GM23338 (cell line): ENCODE measurements around the gene C15orf62. TPM values are rescaled to one million over a fixed set of nuclear protein-coding genes. Genes with fewer than 3 reads are reported as not detected.
A peak's percentile ranks its signal among the peaks of the same experiment; 100 is the strongest.

Experiments used
- ATAC-seq: fragments of 200-7000 bp; cut with Tn5 transposase; 3 replicates; pipeline ENCODE4 v1.9.1; 2020
- DNase-seq: peaks from one replicate; pipeline ENCODE4 v3.0.0-alpha.2; 2015; ENCODE audit warnings: low spot score
- H2AFZ ChIP-seq: fragments of 200-600 bp; sonication (generic); 2 replicates; pipeline ENCODE4 v1.8.0; 2016; ENCODE audit warnings: antibody characterized with exemption, mild to moderate bottlenecking, moderate library complexity
- H3F3A ChIP-seq: fragments of 200-600 bp; sonication (generic); replicated peaks from 2 replicates; pipeline ENCODE4 v1.8.0; 2017; ENCODE audit warnings: antibody characterized with exemption, mixed run types, low read depth
- H3K27ac ChIP-seq: fragments of 200-600 bp; sonication (generic); 2 replicates; pipeline ENCODE4 v1.6.1; 2016; ENCODE audit warnings: low read depth
- H3K27me3 ChIP-seq: fragments of 200-600 bp; sonication (generic); 2 replicates; pipeline ENCODE4 v1.8.0; 2016; ENCODE audit warnings: mild to moderate bottlenecking, mixed run types, moderate library complexity; ENCODE audit not compliant: insufficient read depth
- H3K36me3 ChIP-seq: fragments of 200-600 bp; sonication (generic); 2 replicates; pipeline ENCODE4 v1.8.0; 2016; ENCODE audit warnings: mild to moderate bottlenecking; ENCODE audit not compliant: insufficient read depth
- H3K4me1 ChIP-seq: fragments of 200-600 bp; sonication (generic); 2 replicates; pipeline ENCODE4 v1.8.0; 2016; ENCODE audit warnings: mild to moderate bottlenecking, moderate library complexity; ENCODE audit not compliant: insufficient read depth
- H3K4me2 ChIP-seq: fragments of 200-600 bp; sonication (generic); 2 replicates; pipeline ENCODE4 v1.7.1; 2017; ENCODE audit warnings: mixed run types
- H3K4me3 ChIP-seq: fragments of 200-600 bp; sonication (generic); 2 replicates; pipeline ENCODE4 v1.6.1; 2016; ENCODE audit warnings: mixed run types
- H3K79me2 ChIP-seq: fragments of 200-600 bp; sonication (generic); replicated peaks from 2 replicates; pipeline ENCODE4 v1.8.0; 2017; ENCODE audit warnings: mild to moderate bottlenecking; ENCODE audit not compliant: insufficient read depth
- H3K9me2 ChIP-seq: fragments of 200-600 bp; sonication (generic); 2 replicates; pipeline ENCODE4 v1.8.0; 2017; ENCODE audit not compliant: insufficient read depth
- H4K20me1 ChIP-seq: fragments of 200-600 bp; sonication (generic); replicated peaks from 2 replicates; pipeline ENCODE4 v1.8.0; 2017; ENCODE audit warnings: mild to moderate bottlenecking; ENCODE audit not compliant: insufficient read depth
- H3K27ac Mint-ChIP-seq: 2 replicates; pipeline ENCODE4 v1.8.0; 2020; ENCODE audit warnings: inconsistent platforms, mild to moderate bottlenecking, moderate library complexity, mixed read lengths
- H3K27me3 Mint-ChIP-seq: 3 replicates; pipeline ENCODE4 v1.8.0; 2022; ENCODE audit warnings: low read depth, mild to moderate bottlenecking, moderate library complexity, mixed read lengths, inconsistent platforms; ENCODE audit not compliant: insufficient read depth, poor library complexity
- H3K36me3 Mint-ChIP-seq: 3 replicates; pipeline ENCODE4 v1.8.0; 2021; ENCODE audit warnings: low read depth, mild to moderate bottlenecking, inconsistent platforms, moderate library complexity, mixed read lengths
- H3K4me1 Mint-ChIP-seq: 3 replicates; pipeline ENCODE4 v1.8.0; 2020; ENCODE audit warnings: mild to moderate bottlenecking, inconsistent platforms, mixed read lengths
- H3K4me3 Mint-ChIP-seq: 3 replicates; pipeline ENCODE4 v1.8.0; 2021; ENCODE audit warnings: moderate library complexity, mild to moderate bottlenecking, inconsistent platforms, mixed read lengths
- H3K9me3 Mint-ChIP-seq: 3 replicates; pipeline ENCODE4 v1.8.0; 2020; ENCODE audit warnings: moderate library complexity, mild to moderate bottlenecking, inconsistent platforms, mixed read lengths
- CREB1 ChIP-seq: fragments of 250-450 bp; sonication (Bioruptor Pico); IDR thresholded peaks from 2 replicates; pipeline ENCODE4 v1.5.0; 2020; ENCODE audit warnings: low read depth, mild to moderate bottlenecking, moderate library complexity
- CTCF ChIP-seq, 2 experiments: fragments of 200-600 bp in 1 of 2; sonication (generic) in 1 of 2; conservative IDR thresholded peaks; 2 replicates each; pipeline versions ENCODE4 v1.5.1 to v1.6.1; 2016 to 2017; ENCODE audit warnings: antibody characterized with exemption in 2 of 2, low read depth in 2 of 2, mild to moderate bottlenecking in 2 of 2, moderate library complexity in 1 of 2
- ETS1 ChIP-seq: IDR thresholded peaks from 2 replicates; pipeline ENCODE4 v1.6.1; 2016; ENCODE audit warnings: antibody characterized with exemption
- EZH2 ChIP-seq: fragments of 200-600 bp; sonication (generic); IDR thresholded peaks from one replicate; pipeline ENCODE4 v1.8.0; 2017; ENCODE audit warnings: antibody characterized with exemption, mild to moderate bottlenecking, low read depth; ENCODE audit not compliant: unreplicated experiment
- EZH2phosphoT487 ChIP-seq: fragments of 200-600 bp; sonication (generic); IDR thresholded peaks from one replicate; pipeline ENCODE4 v1.8.1; 2018; ENCODE audit warnings: antibody characterized with exemption; ENCODE audit not compliant: unreplicated experiment
- JUNB ChIP-seq: IDR thresholded peaks from one replicate; pipeline ENCODE4 v1.6.1; 2016; ENCODE audit warnings: antibody characterized with exemption; ENCODE audit not compliant: unreplicated experiment
- NANOG ChIP-seq: IDR thresholded peaks from 2 replicates; pipeline ENCODE4 v1.6.1; 2016; ENCODE audit warnings: antibody characterized with exemption, borderline replicate concordance
- POLR2AphosphoS5 ChIP-seq: IDR thresholded peaks from 2 replicates; pipeline ENCODE4 v1.6.1; 2016; ENCODE audit warnings: antibody characterized with exemption, low read depth
- REST ChIP-seq: IDR thresholded peaks from one replicate; pipeline ENCODE4 v1.6.1; 2018; ENCODE audit warnings: antibody characterized with exemption; ENCODE audit not compliant: unreplicated experiment
- STAT1 ChIP-seq: IDR thresholded peaks from one replicate; pipeline ENCODE4 v1.6.1; 2016; ENCODE audit warnings: antibody characterized with exemption; ENCODE audit not compliant: unreplicated experiment
- ZNF114 ChIP-seq: fragments of 250-450 bp; sonication (Bioruptor Pico); IDR thresholded peaks from 2 replicates; pipeline ENCODE4 v1.5.0; 2020; ENCODE audit warnings: mild to moderate bottlenecking, moderate library complexity
- ZNF331 ChIP-seq: fragments of 250-450 bp; sonication (Bioruptor Pico); IDR thresholded peaks from 2 replicates; pipeline ENCODE4 v1.5.0; 2020; ENCODE audit warnings: low read depth, mild to moderate bottlenecking, moderate library complexity
- ZNF462 ChIP-seq: fragments of 250-450 bp; sonication (Bioruptor Pico); IDR thresholded peaks from 2 replicates; pipeline ENCODE4 v1.5.0; 2020; ENCODE audit warnings: mild to moderate bottlenecking, moderate library complexity
- polyA plus RNA-seq: library from polyadenylated mRNA; unstranded; fragments of >200 nt; fragmentation: Nextera tagmentation; extraction: Ambion mirVana; gene quantifications from 2 replicates; pipeline ENCODE4 v1.2.1, GENCODE V29; 2016
- total RNA-seq: library from RNA; depleted of rRNA; stranded (reverse); fragments of >200 nt; shearing (Covaris generic); gene quantifications from 2 replicates; pipeline ENCODE4 v1.2.3, GENCODE V29; 2014

Gene C15orf62
- total and polyA plus RNA-seq, 2 experiments from 2014 or later = 0.16 to 0.80 TPM

- peaks cover 12% of the 10 kb centered on the region; the same call in 2 of the 3 replicates for H3K36me3 Mint-ChIP-seq
- TF ChIP-seq EZH2phosphoT487 (no peak), ZNF114 (CRISPR knock-in tag) (no peak), CREB1 (CRISPR knock-in tag) (no peak), REST (no peak), JUNB (no peak), ZNF331 (CRISPR knock-in tag) (no peak), ETS1 (no peak), POLR2AphosphoS5 (no peak), ZNF462 (CRISPR knock-in tag) (no peak), STAT1 (no peak), CTCF (conservative IDR thresholded peaks at IDR 0.05; ENCODE audit: low read depth in 2 of 2) (no peak), NANOG (no peak), EZH2 (no peak)
- Histone ChIP-seq H3K4me2 (no peak overlapping the region), H3K27me3 (no peaks in the 10 kb centered on the region), H4K20me1 (0 out of 2 replicates have a peak, but pooled peaks cover 3% of the 10 kb centered on the region), H3F3A (peaks cover 9% of the 10 kb centered on the region; the same call in 1 of the 2 replicates), H3K79me2 (peaks cover 35% of the 10 kb centered on the region), H3K4me3 (no peak overlapping the region), H3K9me2 (no peaks in the 10 kb centered on the region), H3K4me1 (peaks cover 52% of the 10 kb centered on the region), H2AFZ (no peak overlapping the region), H3K27ac (peak overlapping the region; percentile 60; the same call in 1 of the 2 replicates), H3K36me3 (no peaks in the 10 kb centered on the region)
- no peak for DNase-seq
- no peak overlapping the region for H3K4me3 Mint-ChIP-seq
- H3K27me3 Mint-ChIP-seq = peaks cover 15% of the 10 kb centered on the region
- no peak for ATAC-seq
- H3K27ac Mint-ChIP-seq = no peak overlapping the region
- peaks cover 52% of the 10 kb centered on the region for H3K4me1 Mint-ChIP-seq
- no peaks in the 10 kb centered on the region for H3K9me3 Mint-ChIP-seq
These were observed 20.9 kb downstream of the C15orf62 start for GRCh38 chr15:40790718-40791117.
